ENCODE measurements around the gene RBM38. TPM values are rescaled to one million over a fixed set of nuclear protein-coding genes. Genes with fewer than 3 reads are reported as not detected.

The RBM38 gene
- total and polyA plus RNA-seq, 8 donors: 16.8 to 29.5 (median 19.9) TPM

DNA sequence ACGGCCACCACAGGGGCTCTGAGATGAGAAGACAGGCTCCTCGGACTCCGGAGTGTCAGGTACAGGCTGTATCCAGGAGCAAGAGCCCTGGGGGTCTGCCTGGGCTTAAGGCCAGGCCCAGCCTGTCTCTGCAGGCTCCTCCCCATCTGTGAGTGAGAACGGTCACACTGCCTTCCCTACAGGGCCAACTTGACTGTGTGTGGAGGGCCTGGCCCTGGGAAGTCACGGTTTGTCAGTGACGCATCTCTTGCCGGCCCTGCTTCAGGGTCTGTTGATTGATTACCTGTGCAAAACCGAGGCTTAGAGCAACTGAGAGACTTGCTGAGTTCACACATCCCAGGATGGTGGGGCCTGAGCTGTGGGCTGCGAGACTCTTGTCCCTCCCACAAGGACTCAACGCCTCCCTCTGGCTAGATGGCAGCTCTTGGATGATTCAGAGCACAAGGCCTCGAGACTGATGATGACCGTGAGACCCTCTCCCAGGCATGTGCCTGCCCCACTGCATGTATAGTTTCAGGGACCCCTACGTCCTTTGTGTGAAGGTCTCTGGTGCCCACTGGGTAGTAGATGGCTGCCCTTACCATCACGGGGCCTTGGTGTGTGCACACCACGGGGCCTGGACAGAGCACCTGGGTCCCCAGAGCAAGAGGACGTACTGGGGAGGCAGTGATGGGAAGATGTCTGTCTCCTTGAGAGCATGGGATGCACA lies 5.9 kb downstream of the RBM38 start:
- no peak for TF ChIP-seq CTCF (IDR thresholded peaks at IDR 0.05)
- H3K9me3 ChIP-seq: no peaks in the 10 kb centered on the region
- no peaks in the 10 kb centered on the region for H3K27me3 ChIP-seq
- no peak overlapping the region for H3K4me3 ChIP-seq
- H3K27ac ChIP-seq: no peak overlapping the region
- peaks cover 17 to 89% of the 10 kb centered on the region in 2 donors for H3K4me1 ChIP-seq
- H3K36me3 ChIP-seq: peaks cover 0 to 66% of the 10 kb centered on the region in 2 donors
- ATAC-seq (no peak), DNase-seq (peak in 1 of 4 donors; percentile 21)
- intact Hi-C loops (cut with DNase I): no loop called here

DNA sequence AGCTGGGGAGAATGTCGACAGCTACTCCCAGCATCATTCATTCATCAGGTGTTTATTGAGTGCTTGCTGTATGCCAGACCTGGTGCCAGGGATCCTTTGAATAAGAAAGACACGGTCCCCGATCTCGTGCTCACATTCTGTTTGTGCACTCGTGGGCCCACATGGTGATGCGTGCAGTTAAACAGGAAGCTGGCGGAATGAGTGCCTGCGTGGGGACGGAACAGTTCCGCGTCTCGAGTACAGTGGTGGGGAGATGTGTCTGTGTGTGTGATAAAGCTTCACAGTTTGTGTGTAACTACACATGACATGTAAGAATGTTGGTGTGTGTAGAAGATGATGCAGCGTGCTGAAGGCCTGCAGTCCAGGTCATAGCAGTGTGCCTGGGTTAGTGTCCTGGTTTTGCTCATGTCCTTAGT lies 6.5 kb downstream of the RBM38 start:
- Histone ChIP-seq H3K36me3 (peaks cover 0 to 71% of the 10 kb centered on the region in 2 donors), H3K4me3 (no peak overlapping the region), H3K27ac (peak overlapping the region in 1 of 2 donors; percentile 48), H3K9me3 (no peaks in the 10 kb centered on the region), H3K4me1 (peaks cover 17 to 89% of the 10 kb centered on the region in 2 donors), H3K27me3 (no peaks in the 10 kb centered on the region)
- no peak for TF ChIP-seq CTCF (IDR thresholded peaks at IDR 0.05)
- DNase-seq (peak in 1 of 4 donors; percentile 82), ATAC-seq (no peak)
- intact Hi-C loops (cut with DNase I): no loop called here

DNA sequence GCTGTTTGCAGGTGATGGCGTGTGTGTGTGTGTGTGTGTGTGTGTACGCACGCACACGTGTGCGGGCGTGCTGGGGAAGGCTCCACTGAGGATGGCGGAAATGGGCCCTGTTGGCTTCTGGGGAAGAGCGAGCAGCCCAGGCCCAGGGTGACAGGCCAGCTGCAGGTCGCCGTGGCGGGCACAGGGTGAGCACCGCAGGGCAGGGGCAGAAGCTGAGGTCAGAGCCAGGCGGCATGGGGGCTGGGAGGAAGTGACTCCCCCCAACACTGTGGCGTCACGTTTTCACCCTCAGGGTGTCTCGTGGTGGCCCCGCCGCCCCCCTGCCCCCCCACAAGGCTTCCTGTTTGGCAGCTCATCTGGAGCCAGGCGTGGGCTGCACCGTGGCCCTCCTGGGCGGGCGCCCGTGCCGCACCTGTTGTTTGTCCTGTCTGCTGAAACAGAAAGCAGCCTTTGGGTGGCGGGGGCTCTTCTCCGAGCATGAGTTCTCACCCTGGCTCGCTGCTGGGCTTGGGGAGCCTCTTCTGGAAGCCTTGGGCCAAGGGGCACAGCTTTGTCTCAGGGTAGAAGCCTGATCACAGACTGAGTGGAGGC lies 7.1 kb downstream of the RBM38 start:
- TF ChIP-seq CTCF (IDR thresholded peaks at IDR 0.05): no peak
- Histone ChIP-seq H3K27ac (peak overlapping the region in 1 of 2 donors; percentile 48), H3K27me3 (no peaks in the 10 kb centered on the region), H3K4me1 (peaks cover 12 to 89% of the 10 kb centered on the region in 2 donors), H3K9me3 (no peaks in the 10 kb centered on the region), H3K4me3 (no peak overlapping the region), H3K36me3 (peaks cover 0 to 77% of the 10 kb centered on the region in 2 donors)
- intact Hi-C loops (cut with DNase I): no loop called here
- DNase-seq: peak in 2 of 4 donors; percentile 63 to 80
- peak; percentile 28 for ATAC-seq

GRCh38 chr20:57398901-57399535 lies 7.8 kb downstream of the RBM38 start:
- Histone ChIP-seq H3K4me3 (no peak overlapping the region), H3K27ac (peak overlapping the region in 1 of 2 donors; percentile 48), H3K4me1 (peaks cover 11 to 86% of the 10 kb centered on the region in 2 donors), H3K27me3 (no peaks in the 10 kb centered on the region), H3K9me3 (no peaks in the 10 kb centered on the region), H3K36me3 (peaks cover 0 to 81% of the 10 kb centered on the region in 2 donors)
- TF ChIP-seq CTCF (IDR thresholded peaks at IDR 0.05): no peak
- ATAC-seq (no peak), DNase-seq (peak in 1 of 4 donors; percentile 47)
- intact Hi-C loops (cut with DNase I): no loop called here

DNA sequence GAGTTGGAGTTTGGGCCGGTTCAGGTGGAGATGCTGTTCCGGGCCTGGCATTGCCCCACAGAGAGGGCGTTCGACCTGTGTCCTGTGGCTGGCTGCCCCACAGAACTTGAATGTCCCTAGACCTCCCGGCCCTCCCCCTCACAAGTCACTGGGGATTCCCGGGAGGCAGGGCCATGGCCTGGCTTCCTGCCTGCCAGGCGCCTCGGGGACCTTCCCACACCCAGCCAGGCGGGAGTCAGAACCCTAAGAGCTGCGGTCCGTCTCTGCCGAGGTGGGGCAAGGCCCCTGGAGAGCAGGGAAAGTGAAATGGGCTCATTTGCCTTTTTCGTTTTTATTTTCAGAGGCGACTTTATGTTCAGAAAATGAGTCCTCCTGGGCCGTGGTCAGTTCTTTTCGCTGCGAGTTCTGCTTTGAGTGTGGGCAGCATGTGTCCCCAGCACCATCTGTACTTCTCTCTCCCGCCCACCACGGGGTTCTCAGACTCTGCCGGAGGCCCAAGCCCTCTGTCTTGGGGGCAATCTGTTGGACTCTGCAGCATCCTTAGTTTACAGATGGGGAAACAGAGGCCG lies 8.5 kb downstream of the RBM38 start:
- ATAC-seq (no peak), DNase-seq (peak in 1 of 4 donors; percentile 65)
- no peak for TF ChIP-seq CTCF (IDR thresholded peaks at IDR 0.05)
- H3K27me3 ChIP-seq: no peaks in the 10 kb centered on the region
- intact Hi-C loops (cut with DNase I): no loop called here
- peaks cover 11 to 79% of the 10 kb centered on the region in 2 donors for H3K4me1 ChIP-seq
- H3K9me3 ChIP-seq: no peaks in the 10 kb centered on the region
- peaks cover 0 to 81% of the 10 kb centered on the region in 2 donors for H3K36me3 ChIP-seq
- H3K4me3 ChIP-seq: no peak overlapping the region
- H3K27ac ChIP-seq: no peak overlapping the region

Data from left lung (tissue), 10 donors.